GM19395 (cell line): ENCODE results near the gene NXPE1.
"Not testable (repeated sequence)": the region's sequence is repeated elsewhere in the genome, so short reads cannot be mapped to it uniquely, and the experiment has no call there.

Source experiments
- ATAC-seq: cut with Tn5 transposase; IDR thresholded peaks from one replicate; pipeline ENCODE4 v1.9.1; 2021; ENCODE audit warnings: mild to moderate bottlenecking, moderate library complexity; ENCODE audit not compliant: unreplicated experiment

Gene NXPE1

DNA sequence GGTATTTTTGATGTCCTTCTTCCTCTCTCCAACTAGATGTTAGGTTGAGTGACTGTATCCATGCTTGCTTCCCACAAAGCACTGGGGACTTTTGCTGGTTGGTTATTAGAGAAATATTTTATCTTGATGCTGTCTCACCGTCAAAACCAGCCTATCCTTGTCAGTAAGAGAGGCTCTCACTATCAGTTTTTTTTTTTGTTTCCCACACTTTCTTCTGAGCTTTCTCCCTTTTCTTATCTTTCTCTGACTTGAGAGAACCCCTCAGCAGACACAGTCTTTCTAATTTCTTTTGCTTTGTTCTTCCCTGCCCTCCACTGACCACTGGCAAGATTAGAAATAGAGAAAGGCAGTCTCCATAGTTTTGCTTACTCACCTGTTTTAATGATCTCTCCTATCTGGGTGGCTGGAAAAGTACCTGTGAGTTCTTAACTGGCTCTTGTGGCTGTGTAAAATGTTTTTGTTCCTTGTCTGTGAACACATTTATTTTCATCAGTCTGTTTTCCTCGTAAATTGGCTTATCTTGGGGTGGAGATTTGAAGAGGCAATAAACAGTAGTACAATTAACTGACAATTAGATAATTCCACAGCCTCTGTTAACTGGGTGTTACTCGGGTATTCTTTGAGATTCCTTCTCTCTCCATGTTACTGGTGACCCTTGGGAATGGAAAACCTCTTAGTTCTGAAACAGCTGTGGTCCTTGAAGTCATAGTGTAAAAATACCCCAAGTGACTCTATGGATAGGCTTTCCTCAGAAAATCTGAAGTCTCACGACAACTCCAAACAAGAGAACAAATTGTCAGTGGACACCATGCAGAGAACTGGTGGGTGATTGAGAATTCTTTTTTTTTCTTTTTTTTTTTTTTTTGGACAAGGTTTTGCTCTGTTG, at the start of gene NXPE1:
Gene NXPE1, minus strand, starts transcription at position 457 of the 886 bp plus-strand sequence. CDS start 8,680 bp downstream, outside the sequence.
- no peak for ATAC-seq

- ATAC-seq = no peak
These were observed 49.7 kb upstream of the NXPE1 start for GRCh38 chr11:114609429-114609828.

- ATAC-seq = not testable (repeated sequence)
These were observed 48.9 kb upstream of the NXPE1 start for GRCh38 chr11:114608605-114609004.

DNA sequence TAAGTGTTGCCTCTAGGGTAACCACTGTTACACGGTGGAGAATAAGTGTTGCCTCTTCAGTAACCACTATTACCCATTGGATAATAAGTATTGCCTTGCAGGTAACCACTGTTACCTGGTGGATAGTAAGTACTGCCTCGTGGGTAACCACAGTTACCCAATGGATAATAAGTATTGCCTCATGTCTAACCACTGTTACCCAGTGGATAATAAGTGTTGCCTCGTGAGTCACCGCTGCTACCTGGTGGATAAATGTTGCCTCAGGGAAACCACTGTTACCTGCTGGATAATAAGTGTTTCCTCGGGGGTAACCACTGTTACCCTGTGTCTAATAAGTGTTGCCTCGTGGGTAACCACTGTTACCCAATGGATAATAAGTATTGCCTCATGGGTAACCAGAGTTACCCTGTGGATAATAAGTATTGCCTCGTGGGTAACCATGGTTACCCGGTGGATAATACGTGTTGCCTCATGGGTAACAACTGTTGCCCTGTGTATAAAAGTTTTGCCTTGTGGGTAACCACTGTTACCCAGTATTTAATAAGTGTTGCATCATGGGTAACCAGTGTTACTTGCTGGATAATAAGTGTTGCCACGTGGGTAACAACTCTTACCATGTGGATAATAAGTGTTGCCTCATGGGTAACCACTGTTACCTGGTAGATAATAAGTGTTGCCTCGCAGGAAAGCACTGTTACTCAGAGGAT, 48.2 kb upstream of the NXPE1 start:
- ATAC-seq = no peak

DNA sequence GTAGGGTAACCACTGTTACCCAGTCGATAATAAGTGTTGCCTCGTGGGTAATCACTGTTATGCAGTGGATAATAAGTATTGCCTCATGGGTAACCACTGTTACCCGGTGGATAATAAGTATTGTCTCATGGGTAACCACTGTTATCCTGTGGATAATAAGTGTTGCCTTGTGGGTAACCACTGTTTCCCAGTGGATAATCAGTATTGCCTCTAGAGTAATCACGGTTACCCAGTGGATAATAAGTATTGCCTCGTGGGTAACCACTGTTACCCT, 47.1 kb upstream of the NXPE1 start:
- ATAC-seq = not testable (repeated sequence)

DNA sequence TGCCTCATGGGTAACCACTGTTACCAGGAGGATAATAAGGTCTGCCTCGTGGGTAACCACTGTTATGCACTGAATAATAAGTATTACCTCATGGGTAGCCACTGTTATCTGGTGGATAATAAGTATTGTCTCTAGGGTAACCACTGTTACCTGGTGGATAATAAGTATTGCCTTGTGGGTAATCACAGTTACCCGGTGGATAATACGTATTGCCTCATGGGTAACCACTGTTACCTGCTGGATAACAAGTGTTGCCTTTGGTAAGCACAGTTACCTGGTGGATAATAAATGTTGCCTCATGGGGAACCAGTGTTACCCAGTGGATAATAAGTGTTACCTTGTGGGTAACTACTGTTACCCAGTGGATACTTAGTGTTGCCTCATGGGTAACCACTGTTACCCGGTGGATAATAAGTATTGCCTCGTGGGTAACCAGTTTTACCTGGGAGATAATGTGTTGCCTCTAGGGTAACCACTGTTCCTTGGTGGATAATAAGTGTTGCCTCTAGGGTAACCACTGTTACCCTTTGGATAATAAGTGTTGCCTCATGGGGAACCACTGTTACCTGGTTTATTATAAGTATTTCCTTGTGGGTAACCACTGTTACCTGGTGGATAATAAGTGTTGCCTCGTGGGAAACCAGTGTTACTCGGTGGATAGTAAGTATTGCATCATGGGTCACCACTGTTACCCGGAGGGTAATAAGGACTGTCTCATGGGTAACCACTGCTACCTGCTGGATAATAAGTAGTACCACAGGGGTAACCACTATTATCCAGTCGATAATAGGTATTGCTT, 46.5 kb upstream of the NXPE1 start:
- ATAC-seq = peak; percentile 27

DNA sequence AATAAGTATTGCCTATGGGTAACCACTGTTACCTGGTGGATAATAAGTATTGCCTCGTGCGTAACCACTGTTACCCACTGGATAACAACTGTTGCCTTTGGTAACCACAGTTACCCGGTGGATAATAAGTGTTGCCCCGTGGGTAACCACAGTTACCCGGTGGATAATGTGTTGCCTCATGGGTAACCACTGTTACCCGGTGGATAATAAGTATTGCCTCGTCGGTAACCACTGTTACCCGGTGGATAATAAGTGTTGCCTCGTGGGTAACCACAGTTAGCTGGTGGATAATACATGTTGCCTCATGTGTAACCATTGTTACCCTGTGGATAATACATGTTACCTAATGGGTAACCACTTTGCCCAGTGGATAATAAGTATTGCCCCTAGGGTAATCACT, 45.7 kb upstream of the NXPE1 start:
- no peak for ATAC-seq

DNA sequence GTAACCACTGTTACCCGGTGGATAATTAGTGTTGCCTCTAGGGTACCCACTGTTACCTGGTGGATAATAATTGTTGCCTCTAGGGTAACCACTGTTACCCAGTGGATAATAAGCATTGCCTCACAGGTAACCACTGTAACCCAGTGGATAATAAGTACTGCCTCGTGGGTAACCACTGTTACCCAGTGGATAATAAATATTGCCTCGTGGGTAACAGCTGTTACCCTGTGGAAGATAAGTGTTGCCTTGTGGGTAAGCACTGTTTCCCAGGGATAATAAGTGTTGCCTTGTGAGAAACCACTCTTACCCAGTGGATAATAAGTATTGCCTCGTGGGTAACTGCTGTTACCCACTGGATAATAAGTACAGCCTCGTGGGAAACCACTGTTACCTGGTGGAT, 45.2 kb upstream of the NXPE1 start:
- no peak for ATAC-seq

DNA sequence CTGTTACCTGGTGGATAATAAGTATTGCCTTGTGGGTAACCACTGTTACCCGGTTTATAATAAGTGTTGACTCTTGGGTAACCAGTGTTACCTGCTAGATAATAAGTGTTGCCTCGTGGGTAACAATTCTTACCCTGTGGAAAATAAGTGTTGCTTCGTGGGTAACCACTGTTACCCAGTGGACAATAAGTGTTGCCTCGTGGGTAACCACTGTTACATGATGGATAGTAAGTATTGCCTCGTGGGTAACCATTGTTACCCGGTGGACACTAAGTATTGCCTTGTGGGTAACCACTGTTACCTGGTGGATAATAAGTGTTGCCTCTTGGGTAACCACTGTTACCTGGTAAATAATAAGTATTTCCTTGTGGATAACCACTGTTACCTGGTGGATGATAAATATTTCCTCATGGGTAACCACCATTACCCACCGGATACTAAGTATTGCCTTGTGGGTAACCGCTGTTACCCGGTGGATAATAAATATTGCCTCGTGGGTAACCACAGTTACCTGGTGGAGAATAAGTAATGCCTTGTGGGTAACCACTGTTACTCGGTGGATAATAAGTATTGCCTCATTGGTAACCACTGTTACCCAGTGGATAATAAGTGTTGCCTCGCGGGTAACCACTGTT, 44.6 kb upstream of the NXPE1 start:
- no peak for ATAC-seq

DNA sequence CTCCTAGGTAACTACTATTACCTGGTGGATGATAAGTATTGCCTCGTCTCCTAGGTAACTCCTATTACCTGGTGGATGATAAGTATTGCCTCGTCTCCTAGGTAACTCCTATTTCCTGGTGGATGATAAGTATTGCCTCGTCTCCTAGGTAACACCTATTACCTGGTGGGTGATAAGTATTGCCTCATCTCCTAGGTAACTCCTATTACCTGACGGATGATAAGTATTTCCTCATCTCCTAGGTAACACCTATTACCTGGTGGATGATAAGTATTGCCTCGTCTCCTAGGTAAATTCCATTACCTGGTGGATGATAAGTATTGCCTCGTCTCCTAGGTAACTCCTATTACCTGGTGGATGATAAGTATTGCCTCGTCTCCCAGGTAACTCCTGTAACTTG, 43.5 kb upstream of the NXPE1 start:
- not testable (repeated sequence) for ATAC-seq

DNA sequence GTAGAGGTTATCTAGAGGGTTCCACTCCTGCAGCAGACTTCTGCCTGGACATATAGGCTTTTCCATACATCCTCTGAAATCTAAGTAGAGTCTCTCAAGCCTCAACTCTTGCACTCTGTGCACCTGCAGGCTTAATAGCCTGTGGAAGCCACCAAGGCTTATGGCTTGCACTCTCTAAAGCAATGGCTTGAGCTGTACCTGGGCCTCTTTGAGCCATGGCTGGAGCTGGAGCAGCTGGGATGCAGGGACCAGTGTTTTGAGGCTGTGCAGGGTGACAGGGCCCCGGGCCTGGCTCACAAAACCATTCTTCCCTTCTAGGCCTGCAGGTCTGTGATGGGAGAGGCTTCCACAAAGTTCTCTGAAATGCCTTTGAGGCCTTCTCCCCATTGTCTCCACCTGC, 38.8 kb upstream of the NXPE1 start:
- ATAC-seq = no peak

DNA sequence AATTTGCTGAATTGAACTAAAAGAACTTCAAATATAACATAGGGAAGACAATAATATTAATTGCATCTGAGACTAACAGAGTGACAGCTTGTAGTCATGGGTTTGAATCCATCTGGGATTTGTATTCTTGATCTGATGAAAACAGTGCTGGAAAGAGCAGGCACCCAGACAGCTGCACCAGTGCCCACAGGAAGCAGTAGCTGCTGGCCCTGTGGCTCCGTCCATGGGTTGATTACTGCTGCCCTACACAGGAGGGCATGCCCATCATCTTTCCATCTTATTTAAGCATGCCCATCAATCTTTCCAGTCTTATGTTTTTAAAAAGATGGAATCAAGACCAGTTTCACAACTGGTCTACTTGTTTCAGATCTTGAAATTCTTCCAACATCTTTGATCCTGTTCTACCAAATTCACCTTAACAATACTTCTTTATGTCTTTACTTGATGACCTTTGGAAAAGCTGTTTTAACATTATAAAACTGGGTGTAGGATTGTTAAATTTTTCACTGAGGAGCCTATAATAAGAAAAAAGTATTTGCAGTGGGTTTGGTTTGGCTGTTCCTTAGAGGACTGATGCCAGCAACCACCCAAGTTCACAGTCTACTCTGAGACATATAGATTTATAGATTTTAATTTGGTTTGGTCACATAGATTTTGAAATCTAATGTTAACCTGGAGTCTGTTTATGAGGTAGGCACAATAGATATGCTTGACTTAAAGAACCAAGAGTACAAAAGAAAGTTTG, 36.7 kb upstream of the NXPE1 start:
- no peak for ATAC-seq

DNA sequence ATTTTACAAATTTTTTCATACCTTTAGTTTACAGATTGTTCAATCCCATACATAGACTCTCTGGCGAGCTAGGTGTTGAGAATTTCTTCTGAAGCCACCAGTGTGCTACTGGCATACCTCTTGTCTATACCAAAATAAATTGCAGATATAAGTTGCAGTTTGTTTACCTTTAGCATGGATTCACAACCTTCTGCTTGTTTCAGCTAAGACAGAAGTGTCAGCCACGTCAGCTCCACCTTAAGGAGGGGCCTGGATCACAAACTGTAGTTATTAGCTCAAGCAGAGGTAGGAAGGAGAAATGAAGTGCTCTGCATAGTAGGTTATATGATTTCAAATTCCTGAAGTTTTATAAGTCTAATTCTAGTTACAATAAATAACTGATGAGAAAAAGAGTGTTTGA, 35.9 kb upstream of the NXPE1 start, which contains the start of gene NXPE4:
Gene NXPE4, minus strand, starts transcription at position 216 of the 400 bp plus-strand sequence. CDS start 1,027 bp downstream, outside the sequence.
- ATAC-seq = no peak

GRCh38 chr11:114594703-114595102, 35.0 kb upstream of the NXPE1 start:
- ATAC-seq = no peak

- no peak for ATAC-seq
These were observed 27.8 kb upstream of the NXPE1 start for GRCh38 chr11:114587398-114587953.

GRCh38 chr11:114586797-114587196, 27.1 kb upstream of the NXPE1 start:
- no peak for ATAC-seq

DNA sequence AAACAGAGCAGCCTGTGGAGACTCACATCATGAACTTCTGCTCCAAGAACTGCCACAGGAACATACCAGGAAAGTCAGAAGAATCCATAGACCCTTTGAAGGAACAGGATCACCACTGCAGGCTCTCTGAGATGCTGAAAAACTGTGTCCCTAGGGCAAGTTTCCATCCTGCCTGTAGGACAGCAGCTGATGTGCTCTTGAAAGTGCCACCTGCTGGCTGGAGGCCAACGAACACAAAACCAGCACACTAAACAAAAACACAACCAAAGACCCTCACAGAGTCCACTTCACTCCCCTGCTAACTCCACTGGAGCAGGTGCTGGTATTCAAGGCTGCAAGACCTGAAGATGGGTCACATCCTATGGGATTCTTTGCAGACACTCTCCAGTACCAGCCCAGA, 12.0 kb upstream of the NXPE1 start:
- ATAC-seq = no peak

- no peak for ATAC-seq
These were observed 10.1 kb upstream of the NXPE1 start for GRCh38 chr11:114569801-114570200.

DNA sequence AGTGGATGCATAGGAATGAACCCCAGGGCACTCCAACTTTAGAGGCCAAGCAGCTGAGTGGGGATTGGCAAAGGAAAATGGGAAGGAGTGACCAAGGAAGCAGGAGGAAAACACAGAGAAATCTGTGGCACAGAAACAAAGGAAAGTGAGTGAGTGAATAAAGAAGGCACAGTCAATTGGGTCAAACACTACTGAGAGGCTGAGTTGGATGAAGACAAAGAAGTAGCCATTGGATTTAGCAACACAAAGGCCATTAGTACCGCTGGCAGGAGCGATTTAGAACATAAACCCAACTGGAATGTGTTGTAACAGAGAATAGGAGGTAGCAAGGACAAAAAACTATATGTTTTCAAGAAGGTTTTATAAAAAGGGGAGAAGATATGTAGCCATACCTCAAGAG, 6.6 kb upstream of the NXPE1 start:
- ATAC-seq = no peak

DNA sequence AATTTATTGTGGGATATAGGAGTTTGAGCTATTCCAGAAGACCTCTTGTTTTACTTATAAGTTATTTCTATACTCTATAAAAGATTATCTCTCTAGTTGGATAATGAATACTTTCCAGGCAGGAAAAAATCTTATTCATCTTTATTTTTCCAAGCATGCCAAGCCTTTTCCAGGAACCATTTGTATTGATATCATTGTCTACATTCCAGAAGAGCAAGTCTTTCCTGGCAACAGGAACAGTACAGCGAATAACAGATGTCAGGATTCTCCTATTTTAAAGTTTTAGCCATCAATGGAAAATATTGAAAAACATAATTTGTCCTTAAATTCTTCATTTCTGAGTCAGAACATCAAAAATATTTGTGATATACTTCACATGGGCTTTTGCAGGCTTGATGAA, 5.2 kb upstream of the NXPE1 start:
- no peak for ATAC-seq
